ENCODE measurements around the gene SUOX.
"Not testable (repeated sequence)": the region's sequence is repeated elsewhere in the genome, so short reads cannot be mapped to it uniquely, and the experiment has no call there.

SUOX gene

GRCh38 chr12:55984861-55985260 is 12.2 kb upstream of the SUOX start:
- DNase-seq: no peak

GRCh38 chr12:55985341-55985740 is 11.7 kb upstream of the SUOX start:
- no peak for DNase-seq

GRCh38 chr12:55985976-55986375 is 11.1 kb upstream of the SUOX start:
- DNase-seq: not testable (repeated sequence)

- no peak for DNase-seq
Observed at GRCh38 chr12:55991110-55991509, 6.0 kb upstream of the SUOX start.

GRCh38 chr12:55993230-55993853 is 3.7 kb upstream of the SUOX start:
- DNase-seq: no peak

GRCh38 chr12:55995366-55995765 is 1.7 kb upstream of the SUOX start:
- DNase-seq: no peak

GRCh38 chr12:55996201-55996714 is 818 bp upstream of the SUOX start:
- DNase-seq: peak; percentile 37

- DNase-seq: no peak
Observed at GRCh38 chr12:55997535-55997859, 421 bp downstream of the SUOX start.

- DNase-seq: not testable (repeated sequence)
Observed at GRCh38 chr12:55999522-55999921, 2.4 kb downstream of the SUOX start.

GRCh38 chr12:55999999-56000540 is 3.0 kb downstream of the SUOX start:
- DNase-seq: not testable (repeated sequence)

GRCh38 chr12:56001487-56002100 is 4.5 kb downstream of the SUOX start:
- no peak for DNase-seq

- not testable (repeated sequence) for DNase-seq
Observed at GRCh38 chr12:56003376-56003775, 6.3 kb downstream of the SUOX start.

- no peak for DNase-seq
Observed at GRCh38 chr12:56004211-56004610, 7.1 kb downstream of the SUOX start.

- peak; percentile 51 for DNase-seq
Observed at GRCh38 chr12:56007564-56008559, 10.8 kb downstream of the SUOX start.

GRCh38 chr12:56010111-56010570 is 13.1 kb downstream of the SUOX start:
- no peak for DNase-seq

GRCh38 chr12:56011509-56012090 is 14.5 kb downstream of the SUOX start:
- DNase-seq: no peak

- no peak for DNase-seq
Observed at GRCh38 chr12:56013482-56013881, 16.4 kb downstream of the SUOX start.

GRCh38 chr12:56014205-56014604 is 17.1 kb downstream of the SUOX start:
- no peak for DNase-seq

GRCh38 chr12:56017181-56017580 is 20.1 kb downstream of the SUOX start:
- no peak for DNase-seq

- no peak for DNase-seq
Observed at GRCh38 chr12:56018356-56018755, 21.3 kb downstream of the SUOX start.

GRCh38 chr12:56020423-56021184 is 23.5 kb downstream of the SUOX start, which contains the start of gene IKZF4:
Gene IKZF4 (plus strand): TSS chr12:56021043. CDS start chr12:56021494, 451 bp downstream.
- DNase-seq: no peak

Data from activated effector memory CD4-positive, alpha-beta T cell treated with Interleukin-2 at 50 U/mL for 16 hours (primary cell).